ENCODE results near the gene ANO9.
"Not testable (repeated sequence)": the region's sequence is repeated elsewhere in the genome, so short reads cannot be mapped to it uniquely, and the experiment has no call there.

The ANO9 gene

GRCh38 chr11:432501-433100 lies 9.2 kb downstream of the ANO9 start:
- no peak for DNase-seq

- DNase-seq = no peak
These were observed 9.9 kb downstream of the ANO9 start for GRCh38 chr11:431921-432320.

GRCh38 chr11:429931-430456 lies 11.8 kb downstream of the ANO9 start:
- no peak for DNase-seq

GRCh38 chr11:429391-429790 lies 12.4 kb downstream of the ANO9 start:
- DNase-seq = no peak

GRCh38 chr11:428295-428694 lies 13.5 kb downstream of the ANO9 start:
- no peak for DNase-seq

GRCh38 chr11:426851-427250 lies 15.0 kb downstream of the ANO9 start:
- DNase-seq = no peak

- DNase-seq = no peak
These were observed 16.5 kb downstream of the ANO9 start for GRCh38 chr11:425301-425700.

- not testable (repeated sequence) for DNase-seq
These were observed 17.0 kb downstream of the ANO9 start for GRCh38 chr11:424766-425165.

GRCh38 chr11:424232-424631 lies 17.6 kb downstream of the ANO9 start:
- no peak for DNase-seq

- DNase-seq = no peak
These were observed 19.6 kb downstream of the ANO9 start for GRCh38 chr11:422249-422656.

- no peak for DNase-seq
These were observed 20.9 kb downstream of the ANO9 start for GRCh38 chr11:420911-421321.

GRCh38 chr11:420054-420910 lies 21.5 kb downstream of the ANO9 start:
- no peak for DNase-seq

GRCh38 chr11:419248-420005 lies 22.4 kb downstream of the ANO9 start:
- peak in 1 of 5 donors; percentile 3 for DNase-seq

- DNase-seq = peak in 1 of 5 donors; percentile 2
These were observed 23.2 kb downstream of the ANO9 start for GRCh38 chr11:418343-419247.

GRCh38 chr11:417652-418342 lies 24.0 kb downstream of the ANO9 start:
- no peak for DNase-seq

- DNase-seq = peak in 2 of 5 donors; percentile 37 to 60
These were observed 24.8 kb downstream of the ANO9 start for GRCh38 chr11:416757-417621.

- DNase-seq = peak in 1 of 5 donors; percentile 38
These were observed 25.6 kb downstream of the ANO9 start for GRCh38 chr11:416051-416756.

- no peak for DNase-seq
These were observed 26.2 kb downstream of the ANO9 start for GRCh38 chr11:415640-416041.

- no peak for DNase-seq
These were observed 27.4 kb downstream of the ANO9 start for GRCh38 chr11:414318-414857.
